Mammary epithelial cell (primary cell): ENCODE data around the gene WDR72.
"Not testable (repeated sequence)": the region's sequence is repeated elsewhere in the genome, so short reads cannot be mapped to it uniquely, and the experiment has no call there.

Source experiments
- CTCF ChIP-seq, 2 donors: IDR thresholded peaks in 1 of 2; conservative IDR thresholded peaks in 1 of 2; 2 replicates each; pipeline ENCODE4 v1.5.1; 2011 to 2012; ENCODE audit warnings: inconsistent platforms in 2 of 2, low read length in 2 of 2, mild to moderate bottlenecking in 2 of 2, control low read depth in 1 of 2, low read depth in 1 of 2; ENCODE audit not compliant: insufficient read depth in 1 of 2; ENCODE audit errors: extremely low read depth in 1 of 2
- EZH2 ChIP-seq: IDR thresholded peaks from 2 replicates; pipeline ENCODE4 v1.6.1; 2012; ENCODE audit warnings: low read length, inconsistent platforms, borderline replicate concordance

DNA sequence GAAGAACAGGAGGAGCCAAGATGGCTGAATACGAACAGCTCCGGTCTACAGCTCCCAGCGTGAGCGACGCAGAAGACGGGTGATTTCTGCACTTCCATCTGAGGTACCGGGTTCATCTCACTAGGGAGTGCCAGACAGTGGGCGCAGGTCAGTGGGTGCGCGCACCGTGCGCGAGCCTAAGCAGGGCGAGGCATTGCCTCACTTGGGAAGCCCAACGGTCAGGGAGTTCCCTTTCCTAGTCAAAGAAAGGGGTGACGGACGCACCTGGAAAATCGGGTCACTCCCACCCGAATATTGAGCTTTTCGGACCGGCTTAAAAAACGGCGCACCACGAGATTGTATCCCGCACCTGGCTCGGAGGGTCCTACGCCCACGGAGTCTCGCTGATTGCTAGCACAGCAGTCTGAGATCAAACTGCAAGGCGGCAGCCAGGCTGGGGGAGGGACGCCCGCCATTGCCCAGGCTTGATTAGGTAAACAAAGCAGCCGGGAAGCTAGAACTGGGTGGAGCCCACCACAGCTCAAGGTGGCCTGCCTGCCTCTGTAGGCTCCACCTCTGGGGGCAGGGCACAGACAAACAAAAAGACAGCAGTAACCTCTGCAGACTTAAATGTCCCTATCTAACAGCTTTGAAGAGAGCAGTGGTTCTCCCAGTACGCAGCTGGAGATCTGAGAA, 218.7 kb downstream of the WDR72 start:
- not testable (repeated sequence) for TF ChIP-seq CTCF (conservative IDR thresholded peaks at IDR 0.05 in 1 of 2, IDR thresholded peaks at IDR 0.05 in 1 of 2; ENCODE audit: extremely low read depth in 1 of 2, insufficient read depth in 1 of 2, low read depth in 1 of 2, low read length in 2 of 2); EZH2
